GM12892 (cell line): ENCODE data around the gene C1orf115.

Source experiments
- POLR2A ChIP-seq: IDR thresholded peaks from 2 replicates; pipeline ENCODE4 v1.6.1; 2011; ENCODE audit warnings: low read depth, low read length, control low read depth
- TAF1 ChIP-seq: IDR thresholded peaks from 2 replicates; pipeline ENCODE4 v1.6.1; 2011; ENCODE audit warnings: low read depth, mild to moderate bottlenecking, control low read depth, low read length, borderline replicate concordance

DNA sequence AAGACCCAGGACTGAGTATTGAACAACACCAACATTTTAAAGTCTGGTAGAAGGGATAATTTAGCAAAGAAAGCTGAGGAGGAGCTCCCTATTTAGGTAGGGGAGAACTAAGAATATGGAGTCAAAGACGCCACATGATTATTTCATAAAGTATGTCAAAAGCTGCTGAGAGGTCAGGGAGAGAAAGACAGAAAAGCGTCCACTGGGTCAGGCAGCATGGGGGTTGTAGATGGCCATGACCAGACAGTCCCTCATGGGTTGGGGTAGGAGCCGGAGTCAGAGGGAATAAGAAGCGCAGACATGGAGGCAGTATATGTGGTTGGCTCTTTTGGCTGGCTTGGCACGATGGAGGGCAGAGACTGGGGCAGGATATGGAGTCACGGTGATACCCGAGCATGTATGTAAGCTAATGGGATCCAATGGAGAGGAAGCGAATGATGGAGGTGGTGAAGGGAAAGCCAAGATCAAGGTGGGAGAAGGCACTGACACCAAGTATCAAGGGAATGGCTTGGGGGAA is 4.8 kb downstream of the C1orf115 start:
- TF ChIP-seq POLR2A (no peak), TAF1 (no peak)
